OCI-LY7 (cell line): ENCODE data around the gene ABCB11. TPM values are rescaled to one million over a fixed set of nuclear protein-coding genes. Genes with fewer than 3 reads are reported as not detected.

Experiments used
- Bru-seq: library from RNA; stranded (reverse); fragments of 400-500 nt; gene quantifications from one replicate; lab custom pipeline; 2021; lab: Mats Ljungman, UMichigan
- BruChase-seq, 2 experiments: library from RNA; stranded (reverse); fragments of 400-500 nt; gene quantifications; one replicate each; lab custom pipeline; 2021; lab: Mats Ljungman, UMichigan
- BruUV-seq: library from RNA; stranded (reverse); fragments of 400-500 nt; replicated peaks from 2 replicates; lab custom pipeline; 2021; lab: Mats Ljungman, UMichigan
- CTCF ChIA-PET: fragments of 300-600 bp; sonication (Branson Sonifier 250); formaldehyde crosslinking; loops from one replicate; lab custom pipeline; 2022; ENCODE audit warnings: antibody characterized with exemption; ENCODE audit not compliant: unreplicated experiment; lab: Charles Lee
- POLR2A ChIA-PET: fragments of 300-600 bp; sonication (Branson Sonifier 250); formaldehyde crosslinking; loops from one replicate; lab custom pipeline; 2022; ENCODE audit warnings: antibody characterized with exemption; lab: Charles Lee
- DNase-seq: peaks from one replicate; pipeline ENCODE4 v3.0.0-alpha.2; 2015; ENCODE audit warnings: low spot score
- H2AFZ ChIP-seq: fragments of 200-600 bp; sonication (generic), shearing (Covaris generic); 2 replicates; pipeline ENCODE4 v1.6.1; 2014; ENCODE audit warnings: mild to moderate bottlenecking, antibody characterized with exemption, low read length, moderate library complexity
- H3K27ac ChIP-seq: fragments of 200-600 bp; sonication (generic); 2 replicates; pipeline ENCODE4 v1.5.1; 2014; ENCODE audit warnings: mixed run types, low read depth, mild to moderate bottlenecking, moderate library complexity, low read length, inconsistent platforms; ENCODE audit not compliant: poor library complexity, severe bottlenecking
- H3K36me3 ChIP-seq: fragments of 200-600 bp; sonication (generic); 2 replicates; pipeline ENCODE4 v1.6.1; 2014; ENCODE audit warnings: mild to moderate bottlenecking, antibody characterized with exemption, low read length, moderate library complexity, mixed read lengths; ENCODE audit not compliant: insufficient read depth
- H3K4me1 ChIP-seq: fragments of 200-600 bp; sonication (generic); 2 replicates; pipeline ENCODE4 v1.5.1; 2014; ENCODE audit warnings: mild to moderate bottlenecking, low read length; ENCODE audit not compliant: insufficient read depth, poor library complexity, severe bottlenecking
- H3K4me2 ChIP-seq: fragments of 200-600 bp; sonication (generic); 2 replicates; pipeline ENCODE4 v1.6.1; 2014; ENCODE audit warnings: mild to moderate bottlenecking, low read length
- H3K4me3 ChIP-seq: fragments of 200-600 bp; sonication (generic); 2 replicates; pipeline ENCODE4 v1.5.1; 2014; ENCODE audit warnings: mild to moderate bottlenecking, low read depth, low read length; ENCODE audit not compliant: poor library complexity, severe bottlenecking
- H3K79me2 ChIP-seq: fragments of 200-600 bp; sonication (generic); 2 replicates; pipeline ENCODE4 v1.6.1; 2016; ENCODE audit warnings: low read depth, mild to moderate bottlenecking, low read length, moderate library complexity, mixed read lengths; ENCODE audit not compliant: insufficient read depth
- H3K9me2 ChIP-seq: fragments of 200-600 bp; sonication (generic); 2 replicates; pipeline ENCODE4 v1.6.1; 2016; ENCODE audit warnings: mild to moderate bottlenecking, low read length, mixed read lengths; ENCODE audit not compliant: insufficient read depth
- H3K9me3 ChIP-seq: fragments of 200-600 bp; sonication (generic); 2 replicates; pipeline ENCODE4 v1.6.1; 2014; ENCODE audit warnings: mild to moderate bottlenecking, mixed run types, low read length, mixed read lengths
- H4K20me1 ChIP-seq: fragments of 200-600 bp; sonication (generic); 2 replicates; pipeline ENCODE4 v1.6.1; 2014; ENCODE audit warnings: mild to moderate bottlenecking, antibody characterized with exemption, low read length, moderate library complexity, mixed read lengths; ENCODE audit not compliant: insufficient read depth
- CTCF ChIP-seq: fragments of 200-600 bp; sonication (generic); conservative IDR thresholded peaks from 2 replicates; pipeline ENCODE4 v1.5.1; 2014; ENCODE audit warnings: mild to moderate bottlenecking, antibody characterized with exemption, low read length, moderate library complexity, mixed read lengths
- EZH2phosphoT487 ChIP-seq: fragments of 200-600 bp; sonication (generic); IDR thresholded peaks from 2 replicates; pipeline ENCODE4 v1.6.1; 2018; ENCODE audit warnings: low read depth, borderline replicate concordance, mild to moderate bottlenecking, mixed run types, antibody characterized with exemption, low read length, moderate library complexity, mixed read lengths
- intact Hi-C: fragments of 100-400 bp; cut with micrococcal nuclease; formaldehyde crosslinking; loops from one replicate; pipeline ENCODE4 v1.10.0; 2022; ENCODE audit not compliant: unreplicated experiment
- long read RNA-seq: library from polyadenylated mRNA; stranded (forward); transcript quantifications from one replicate; pipeline ENCODE4 v2.0.0, GENCODE V29; 2022
- total RNA-seq, 2 experiments: library from RNA; depleted of rRNA in 1 of 2; stranded (reverse); fragments of >200 nt in 1 of 2; shearing (Covaris generic) in 1 of 2; gene quantifications; 2 replicates each; pipeline ENCODE4 v1.2.3, GENCODE V29; 2014 to 2022

The ABCB11 gene
- total RNA-seq (2014; rRNA removed; shearing (Covaris generic)) (not detected in 2 replicates), total RNA-seq (2022) (0.04 TPM in 1 of 2 replicates, not detected in the other), Bru-seq, nascent RNA (percentile 9 among the genes with signal in this experiment), BruChase-seq, experiment 1, labeled RNA remaining after a 6-hour chase (percentile 6 among the genes with signal in this experiment), BruChase-seq, experiment 2, labeled RNA remaining after a 2-hour chase (percentile 8 among the genes with signal in this experiment)
- long read RNA-seq: 0 reads

- Histone ChIP-seq H3K4me1 (no peaks in the 10 kb centered on the region), H3K4me3 (no peak within 1 kb of the TSS), H3K79me2 (no peaks in the 10 kb centered on the region), H3K4me2 (no peak within 1 kb of the TSS), H3K9me2 (no peaks in the 10 kb centered on the region), H3K9me3 (no peaks in the 10 kb centered on the region), H4K20me1 (no peaks in the 10 kb centered on the region), H3K27ac (no peak within 1 kb of the TSS), H3K36me3 (no peaks in the 10 kb centered on the region), H2AFZ (no peak within 1 kb of the TSS)
- TF ChIP-seq EZH2phosphoT487 (no peak), CTCF (no peak)
- DNase-seq: no peak
- CTCF ChIA-PET: no interaction called here
- intact Hi-C loops: no loop called here
- POLR2A ChIA-PET: no interaction called here
- BruUV-seq: no TSS peak
Measured at GRCh38 chr2:169031202-169031601, at the start of gene ABCB11. TSS of gene ABCB11 (minus strand) at chr2:169031324. CDS start at chr2:169018125, 13,199 bp downstream.

DNA sequence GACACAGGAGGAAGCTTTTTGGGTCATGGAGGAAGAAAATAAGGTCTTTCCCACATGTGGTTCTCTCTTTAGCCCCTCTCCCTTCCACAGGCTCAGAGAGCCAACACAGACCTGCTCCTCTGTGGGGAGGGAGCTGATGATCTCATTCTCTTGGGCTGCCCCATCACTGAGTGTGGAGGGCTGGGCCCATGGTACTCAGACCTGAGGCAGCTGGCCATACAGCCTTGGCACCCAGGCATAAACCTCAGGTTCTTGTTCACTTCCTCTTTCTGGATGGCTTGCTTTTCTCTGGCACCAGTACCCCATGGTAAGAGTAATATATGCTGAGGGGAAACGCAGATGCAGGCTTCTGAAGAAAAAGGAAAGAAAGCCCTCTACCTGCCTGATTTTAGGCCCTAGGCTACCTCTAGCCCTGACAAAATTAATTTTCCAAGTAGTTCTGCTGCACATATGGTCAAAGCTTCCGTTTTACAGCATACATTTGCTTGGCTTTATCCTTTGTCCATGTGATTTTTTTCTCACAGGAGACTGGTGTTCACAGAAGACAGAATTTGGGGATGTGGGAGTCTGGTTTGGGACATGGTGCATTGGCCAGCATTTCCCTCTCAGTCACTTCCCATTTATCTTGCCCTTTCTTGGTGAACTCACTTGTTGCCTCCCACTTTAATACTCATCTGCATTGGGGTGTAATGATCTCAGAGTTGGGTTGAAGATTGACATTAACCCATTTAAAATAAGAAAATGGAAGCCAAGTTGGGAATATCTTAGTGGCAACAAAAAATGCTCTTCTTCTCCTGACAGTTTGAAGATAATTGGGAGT is 49.3 kb upstream of the ABCB11 start:
- Histone ChIP-seq H3K79me2 (no peaks in the 10 kb centered on the region), H3K9me3 (no peaks in the 10 kb centered on the region), H3K36me3 (no peaks in the 10 kb centered on the region), H4K20me1 (no peaks in the 10 kb centered on the region), H3K27ac (no peak overlapping the region), H3K4me2 (no peak overlapping the region), H3K9me2 (no peaks in the 10 kb centered on the region), H3K4me1 (peaks cover 6% of the 10 kb centered on the region), H3K4me3 (no peak overlapping the region), H2AFZ (no peak overlapping the region)
- ChIA-PET CTCF (no interaction called here), POLR2A (interaction anchor here (0.7 to 1.5 kb wide), 3 partner anchors 19 to 40 kb away, joined by 3 read pairs; no protein-coding TSS in a partner anchor)
- no peak for TF ChIP-seq EZH2phosphoT487
- no peak for TF ChIP-seq CTCF
- BruUV-seq: no TSS peak
- intact Hi-C loops: no loop called here
- peak; percentile 24 for DNase-seq
